ENCODE data around the gene DDX41. TPM values are rescaled to one million over a fixed set of nuclear protein-coding genes. Genes with fewer than 3 reads are reported as not detected.

Gene DDX41
- total and polyA plus RNA-seq, 10 of the 15 experiments (the other 5 are each of a cell fraction or from before 2014, with no cell fraction given) = 32.7 to 215 (median 93.6) TPM

- no TSS peak for BruUV-seq (replicated peaks)
- in situ Hi-C loops (cut with MboI) (no loop called here), intact Hi-C loops (cut with micrococcal nuclease; ENCODE audit: unreplicated experiment) (no loop called here)
- ATAC-seq (no peak), FAIRE-seq (no peak), DNase-seq (ENCODE audit: low read depth, low spot score) (no peak)
- Histone ChIP-seq H3K27me3 (replicated peaks in 1 of 2; ENCODE audit: control insufficient read depth in 2 of 2, insufficient read depth in 2 of 2, low read length in 1 of 2) (no peaks in the 10 kb centered on the region), H3K79me2 (ENCODE audit: control insufficient read depth, insufficient read depth, low read length) (peaks cover 14% of the 10 kb centered on the region), H3K9me3 (replicated peaks; ENCODE audit: control insufficient read depth, insufficient read depth, low read length) (no peaks in the 10 kb centered on the region), H3K9ac (ENCODE audit: control insufficient read depth, insufficient read depth, low read length) (no peak overlapping the region), H4K20me1 (ENCODE audit: control insufficient read depth, insufficient read depth) (no peaks in the 10 kb centered on the region), H3K4me3 (no peak overlapping the region), H3K4me2 (ENCODE audit: control insufficient read depth, insufficient read depth) (no peak overlapping the region), H2AFZ (ENCODE audit: control insufficient read depth, low read depth, low read length) (no peak overlapping the region), H3K27ac (ENCODE audit: control insufficient read depth, insufficient read depth) (no peak overlapping the region), H3K36me3 (ENCODE audit: control insufficient read depth in 2 of 2, insufficient read depth in 2 of 2, low read length in 1 of 2) (peaks cover 6 to 14% of the 10 kb centered on the region in 2 experiments; a peak in 3 of 4 replicates), H3K4me1 (ENCODE audit: control insufficient read depth, insufficient read depth, low read length) (no peaks in the 10 kb centered on the region; the same call in 1 of the 2 replicates)
- WGBS (ENCODE audit: insufficient coverage, insufficient replicate concordance, low lambda C conversion rate, missing lambda C conversion rate) = 47% methylated on average over 2 of the region's 2 CpGs
- ChIA-PET POLR2A (interaction anchor here (0.6 kb wide), 1 partner anchor 168 kb away, joined by 7 read pairs; no protein-coding TSS in a partner anchor), RAD21 (ENCODE audit: unreplicated experiment) (interaction anchor here (1.2 kb wide), 1 partner anchor 25 kb away, joined by 3 read pairs; no protein-coding TSS in a partner anchor), SMC1A (ENCODE audit: uncharacterized antibody, unreplicated experiment) (interaction anchor here (0.9 kb wide), 1 partner anchor 33 kb away, joined by 3 read pairs; no protein-coding TSS in a partner anchor), CTCF (interaction anchor here (1.2 to 1.6 kb wide), 3 partner anchors 10 to 104 kb away, joined by 3 to 5 read pairs (median 4); partner anchors contain the start of gene DOK3)
- TF ChIP-seq ATF7 (IDR thresholded peaks at IDR 0.05; ENCODE audit: low read depth) = no peak
- TF ChIP-seq, protein P1, sequence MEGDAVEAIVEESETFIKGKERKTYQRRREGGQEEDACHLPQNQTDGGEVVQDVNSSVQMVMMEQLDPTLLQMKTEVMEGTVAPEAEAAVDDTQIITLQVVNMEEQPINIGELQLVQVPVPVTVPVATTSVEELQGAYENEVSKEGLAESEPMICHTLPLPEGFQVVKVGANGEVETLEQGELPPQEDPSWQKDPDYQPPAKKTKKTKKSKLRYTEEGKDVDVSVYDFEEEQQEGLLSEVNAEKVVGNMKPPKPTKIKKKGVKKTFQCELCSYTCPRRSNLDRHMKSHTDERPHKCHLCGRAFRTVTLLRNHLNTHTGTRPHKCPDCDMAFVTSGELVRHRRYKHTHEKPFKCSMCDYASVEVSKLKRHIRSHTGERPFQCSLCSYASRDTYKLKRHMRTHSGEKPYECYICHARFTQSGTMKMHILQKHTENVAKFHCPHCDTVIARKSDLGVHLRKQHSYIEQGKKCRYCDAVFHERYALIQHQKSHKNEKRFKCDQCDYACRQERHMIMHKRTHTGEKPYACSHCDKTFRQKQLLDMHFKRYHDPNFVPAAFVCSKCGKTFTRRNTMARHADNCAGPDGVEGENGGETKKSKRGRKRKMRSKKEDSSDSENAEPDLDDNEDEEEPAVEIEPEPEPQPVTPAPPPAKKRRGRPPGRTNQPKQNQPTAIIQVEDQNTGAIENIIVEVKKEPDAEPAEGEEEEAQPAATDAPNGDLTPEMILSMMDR (IDR thresholded peaks at IDR 0.05 in 2 of 3, conservative IDR thresholded peaks at IDR 0.05 in 1 of 3; ENCODE audit: control insufficient read depth in 2 of 3, extremely low read depth in 1 of 3, insufficient read depth in 1 of 3, low read depth in 3 of 3, low read length in 3 of 3) = 0 out of 6 replicates have a peak, but pooled peaks of 1 of the 3 experiments have one; percentile 12
These were observed 4.3 kb upstream of the DDX41 start for GRCh38 chr5:177520916-177521513.

GRCh38 chr5:177520271-177520670 lies 3.5 kb upstream of the DDX41 start:
- H3K36me3 ChIP-seq (ENCODE audit: control insufficient read depth in 2 of 2, insufficient read depth in 2 of 2, low read length in 1 of 2) = peaks cover 10 to 12% of the 10 kb centered on the region in 2 experiments; a peak in 3 of 4 replicates
- TF ChIP-seq, protein P2, sequence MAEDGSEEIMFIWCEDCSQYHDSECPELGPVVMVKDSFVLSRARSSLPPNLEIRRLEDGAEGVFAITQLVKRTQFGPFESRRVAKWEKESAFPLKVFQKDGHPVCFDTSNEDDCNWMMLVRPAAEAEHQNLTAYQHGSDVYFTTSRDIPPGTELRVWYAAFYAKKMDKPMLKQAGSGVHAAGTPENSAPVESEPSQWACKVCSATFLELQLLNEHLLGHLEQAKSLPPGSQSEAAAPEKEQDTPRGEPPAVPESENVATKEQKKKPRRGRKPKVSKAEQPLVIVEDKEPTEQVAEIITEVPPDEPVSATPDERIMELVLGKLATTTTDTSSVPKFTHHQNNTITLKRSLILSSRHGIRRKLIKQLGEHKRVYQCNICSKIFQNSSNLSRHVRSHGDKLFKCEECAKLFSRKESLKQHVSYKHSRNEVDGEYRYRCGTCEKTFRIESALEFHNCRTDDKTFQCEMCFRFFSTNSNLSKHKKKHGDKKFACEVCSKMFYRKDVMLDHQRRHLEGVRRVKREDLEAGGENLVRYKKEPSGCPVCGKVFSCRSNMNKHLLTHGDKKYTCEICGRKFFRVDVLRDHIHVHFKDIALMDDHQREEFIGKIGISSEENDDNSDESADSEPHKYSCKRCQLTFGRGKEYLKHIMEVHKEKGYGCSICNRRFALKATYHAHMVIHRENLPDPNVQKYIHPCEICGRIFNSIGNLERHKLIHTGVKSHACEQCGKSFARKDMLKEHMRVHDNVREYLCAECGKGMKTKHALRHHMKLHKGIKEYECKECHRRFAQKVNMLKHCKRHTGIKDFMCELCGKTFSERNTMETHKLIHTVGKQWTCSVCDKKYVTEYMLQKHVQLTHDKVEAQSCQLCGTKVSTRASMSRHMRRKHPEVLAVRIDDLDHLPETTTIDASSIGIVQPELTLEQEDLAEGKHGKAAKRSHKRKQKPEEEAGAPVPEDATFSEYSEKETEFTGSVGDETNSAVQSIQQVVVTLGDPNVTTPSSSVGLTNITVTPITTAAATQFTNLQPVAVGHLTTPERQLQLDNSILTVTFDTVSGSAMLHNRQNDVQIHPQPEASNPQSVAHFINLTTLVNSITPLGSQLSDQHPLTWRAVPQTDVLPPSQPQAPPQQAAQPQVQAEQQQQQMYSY (CRISPR knock-in tag; IDR thresholded peaks at IDR 0.05) = no peak
- no peak for TF ChIP-seq FOXK2 (IDR thresholded peaks at IDR 0.05)
- TF ChIP-seq SMAD1 (IDR thresholded peaks at IDR 0.05; ENCODE audit: low read depth, partially characterized antibody) = no peak
- no peak for TF ChIP-seq SRF (IDR thresholded peaks at IDR 0.05; ENCODE audit: low read depth in 2 of 2, low read length in 2 of 2)
- no peak for TF ChIP-seq KLF5 (IDR thresholded peaks at IDR 0.05; ENCODE audit: partially characterized antibody)

More at GRCh38 chr5:177520271-177520670, 3.5 kb upstream of the DDX41 start:
- Histone ChIP-seq H2AFZ (ENCODE audit: control insufficient read depth, low read depth, low read length) (no peak overlapping the region), H3K9ac (ENCODE audit: control insufficient read depth, insufficient read depth, low read length) (no peak overlapping the region), H3K79me2 (ENCODE audit: control insufficient read depth, insufficient read depth, low read length) (peaks cover 22% of the 10 kb centered on the region), H4K20me1 (ENCODE audit: control insufficient read depth, insufficient read depth) (no peaks in the 10 kb centered on the region), H3K4me2 (ENCODE audit: control insufficient read depth, insufficient read depth) (no peak overlapping the region), H3K9me3 (replicated peaks; ENCODE audit: control insufficient read depth, insufficient read depth, low read length) (no peaks in the 10 kb centered on the region), H3K4me1 (ENCODE audit: control insufficient read depth, insufficient read depth, low read length) (peaks cover 6% of the 10 kb centered on the region), H3K27me3 (replicated peaks in 1 of 2; ENCODE audit: control insufficient read depth in 2 of 2, insufficient read depth in 2 of 2, low read length in 1 of 2) (no peaks in the 10 kb centered on the region), H3K4me3 (no peak overlapping the region), H3K27ac (ENCODE audit: control insufficient read depth, insufficient read depth) (no peak overlapping the region)
- RAD21 ChIA-PET (ENCODE audit: unreplicated experiment) = no interaction called here
- intact Hi-C loops (cut with micrococcal nuclease; ENCODE audit: unreplicated experiment) = no loop called here
- POLR2A ChIA-PET = interaction anchor here (0.6 kb wide), 1 partner anchor 38 kb away, joined by 3 read pairs; no protein-coding TSS in a partner anchor
- no TSS peak for BruUV-seq (replicated peaks)
- in situ Hi-C loops (cut with MboI) = no loop called here
- no peak for ATAC-seq
- no peak for FAIRE-seq
- SMC1A ChIA-PET (ENCODE audit: uncharacterized antibody, unreplicated experiment) = interaction anchor here (0.9 kb wide), 1 partner anchor 33 kb away, joined by 3 read pairs; no protein-coding TSS in a partner anchor
- no peak for DNase-seq (ENCODE audit: low read depth, low spot score)
- CTCF ChIA-PET = interaction anchor here (1.2 to 1.6 kb wide), 2 partner anchors 11 to 103 kb away, joined by 3 to 4 read pairs; no protein-coding TSS in a partner anchor
- WGBS (ENCODE audit: insufficient coverage, insufficient replicate concordance, low lambda C conversion rate, missing lambda C conversion rate) = 95% methylated on average over 3 of the region's 3 CpGs

All from GM12878 (cell line).